GM18517 (cell line): Measurements from ENCODE around the gene CCT6B.
"Not testable (repeated sequence)": the region's sequence is repeated elsewhere in the genome, so short reads cannot be mapped to it uniquely, and the experiment has no call there.

Experiments used
- ATAC-seq: cut with Tn5 transposase; IDR thresholded peaks from one replicate; pipeline ENCODE4 v1.9.1; 2021; ENCODE audit warnings: mild to moderate bottlenecking, moderate library complexity; ENCODE audit not compliant: unreplicated experiment

The CCT6B gene

GRCh38 chr17:34961093-34961911 lies at the start of gene CCT6B, which contains the start of gene ZNF830:
CCT6B (minus strand) TSS chr17:34961460; CDS start chr17:34961393, 67 bp downstream.
ZNF830 (plus strand) TSS chr17:34961540; CDS start chr17:34961567, 27 bp downstream.
- peak; percentile 92 for ATAC-seq

- no peak for ATAC-seq
Observed at GRCh38 chr17:35010093-35010492, 48.8 kb upstream of the CCT6B start.

- ATAC-seq: no peak
Observed at GRCh38 chr17:35006961-35007360, 45.7 kb upstream of the CCT6B start.

- no peak for ATAC-seq
Observed at GRCh38 chr17:35006345-35006744, 45.1 kb upstream of the CCT6B start.

- ATAC-seq: no peak
Observed at GRCh38 chr17:35003778-35004177, 42.5 kb upstream of the CCT6B start.

- ATAC-seq: no peak
Observed at GRCh38 chr17:35002876-35003551, 41.8 kb upstream of the CCT6B start.

GRCh38 chr17:35001549-35001948 lies 40.3 kb upstream of the CCT6B start:
- ATAC-seq: no peak

- ATAC-seq: not testable (repeated sequence)
Observed at GRCh38 chr17:35000965-35001364, 39.7 kb upstream of the CCT6B start.

GRCh38 chr17:34999456-34999855 lies 38.2 kb upstream of the CCT6B start:
- no peak for ATAC-seq

GRCh38 chr17:34998205-34998604 lies 36.9 kb upstream of the CCT6B start:
- ATAC-seq: no peak

- ATAC-seq: no peak
Observed at GRCh38 chr17:34997355-34997862, 36.1 kb upstream of the CCT6B start.

GRCh38 chr17:34996422-34997285 lies 35.4 kb upstream of the CCT6B start:
- ATAC-seq: no peak

- no peak for ATAC-seq
Observed at GRCh38 chr17:34993031-34993430, 31.8 kb upstream of the CCT6B start.

- no peak for ATAC-seq
Observed at GRCh38 chr17:34991606-34992005, 30.3 kb upstream of the CCT6B start.

GRCh38 chr17:34990921-34991365 lies 29.7 kb upstream of the CCT6B start:
- no peak for ATAC-seq

GRCh38 chr17:34989473-34989872 lies 28.2 kb upstream of the CCT6B start:
- no peak for ATAC-seq

- ATAC-seq: no peak
Observed at GRCh38 chr17:34988644-34989043, 27.4 kb upstream of the CCT6B start.

GRCh38 chr17:34987232-34987631 lies 26.0 kb upstream of the CCT6B start:
- no peak for ATAC-seq

- ATAC-seq: no peak
Observed at GRCh38 chr17:34981538-34982241, 20.4 kb upstream of the CCT6B start.
